GM19467 (cell line): Measurements from ENCODE around the gene TCAIM.
"Not testable (repeated sequence)": the region's sequence is repeated elsewhere in the genome, so short reads cannot be mapped to it uniquely, and the experiment has no call there.

ENCODE experiments used
- ATAC-seq: cut with Tn5 transposase; IDR thresholded peaks from one replicate; pipeline ENCODE4 v1.9.1; 2021; ENCODE audit warnings: mild to moderate bottlenecking, moderate library complexity; ENCODE audit not compliant: unreplicated experiment

Gene TCAIM

GRCh38 chr3:44414517-44415090, 76.0 kb downstream of the TCAIM start:
- no peak for ATAC-seq

GRCh38 chr3:44415421-44415820, 76.9 kb downstream of the TCAIM start:
- no peak for ATAC-seq

- no peak for ATAC-seq
Measured at GRCh38 chr3:44416031-44417030, 77.8 kb downstream of the TCAIM start.

GRCh38 chr3:44418118-44418517, 79.6 kb downstream of the TCAIM start:
- not testable (repeated sequence) for ATAC-seq

DNA sequence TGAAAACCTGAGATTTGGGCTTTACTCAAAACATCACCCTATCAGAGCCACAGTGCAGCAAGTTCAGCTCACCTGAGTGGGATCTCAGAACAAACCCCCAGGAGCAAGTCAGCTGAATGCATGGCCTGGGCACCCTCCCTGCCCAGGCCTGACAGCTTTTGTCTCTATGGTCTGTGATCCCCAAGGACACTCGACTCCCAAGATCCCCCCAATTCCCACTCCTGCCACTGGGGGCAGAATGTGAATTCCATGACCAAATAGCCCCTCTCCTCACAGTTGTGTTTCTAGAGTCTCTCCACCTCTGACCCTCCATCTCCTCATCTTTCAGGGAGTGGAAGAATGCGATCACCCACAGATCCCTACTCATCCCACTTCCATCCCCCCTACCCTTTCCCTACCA, 80.0 kb downstream of the TCAIM start:
- no peak for ATAC-seq

DNA sequence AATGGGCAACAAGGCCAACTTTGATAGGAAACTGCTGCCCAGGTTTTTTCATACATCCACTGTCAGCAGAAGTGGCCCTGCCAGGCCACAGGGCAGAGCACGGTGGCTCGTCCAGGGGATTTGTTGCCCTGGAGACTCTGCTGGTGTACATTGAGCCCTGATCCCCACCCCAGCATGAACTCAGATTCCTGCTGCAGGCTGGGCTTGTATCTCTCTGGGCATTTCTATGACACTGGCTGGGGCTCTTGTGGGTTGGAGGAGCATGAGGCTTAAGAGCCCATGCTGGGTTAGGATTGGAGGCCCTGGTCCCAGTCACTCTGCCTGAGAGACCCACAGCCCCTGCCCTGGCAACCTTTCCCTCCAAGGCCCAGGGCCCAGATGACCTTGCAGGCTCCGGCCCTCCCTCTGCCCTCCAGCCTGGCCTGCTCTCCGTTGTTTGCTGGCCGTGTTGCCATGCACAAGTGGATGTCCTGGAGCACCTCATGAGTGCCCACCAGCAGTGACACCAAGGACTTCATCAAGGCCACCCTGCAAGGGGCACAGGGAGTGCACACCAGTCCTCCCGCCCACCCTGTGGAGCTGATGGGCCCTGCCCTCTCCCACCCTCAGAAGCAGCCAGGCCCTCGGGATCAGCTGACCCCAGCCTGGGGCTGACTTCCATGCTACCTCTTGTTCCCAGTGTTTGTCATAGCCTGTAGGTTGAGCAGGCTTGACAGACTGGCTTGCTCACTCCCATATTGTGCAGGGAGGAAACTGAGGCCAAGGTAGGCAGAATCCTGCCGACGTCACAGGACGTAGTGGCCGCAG, 80.8 kb downstream of the TCAIM start:
- ATAC-seq: no peak

GRCh38 chr3:44419923-44420650, 81.5 kb downstream of the TCAIM start:
- no peak for ATAC-seq

- no peak for ATAC-seq
Measured at GRCh38 chr3:44420676-44421075, 82.1 kb downstream of the TCAIM start.

DNA sequence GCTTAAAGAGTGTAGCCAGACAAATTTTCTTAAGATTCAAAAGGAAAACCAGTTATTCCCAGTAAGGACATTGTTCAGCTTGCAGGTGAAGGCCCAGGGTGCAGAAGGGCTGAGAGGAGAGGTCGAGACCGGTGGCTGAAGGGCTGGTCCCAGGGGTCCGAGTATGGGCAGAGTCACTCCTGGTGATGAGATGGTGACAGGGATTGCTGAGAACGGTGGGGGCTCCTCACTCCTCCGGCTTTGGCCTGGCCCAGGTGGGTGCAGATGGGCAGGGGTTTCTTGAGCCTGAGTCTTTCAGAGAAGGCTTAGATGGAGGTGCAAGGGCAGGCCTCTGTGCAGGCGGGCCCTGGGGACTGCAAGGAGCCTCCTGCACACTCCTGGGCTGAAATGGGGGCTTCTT, 82.7 kb downstream of the TCAIM start:
- ATAC-seq: no peak

GRCh38 chr3:44424758-44425157, 86.2 kb downstream of the TCAIM start:
- no peak for ATAC-seq

- no peak for ATAC-seq
Measured at GRCh38 chr3:44427683-44428082, 89.1 kb downstream of the TCAIM start.

GRCh38 chr3:44428910-44429309, 90.3 kb downstream of the TCAIM start:
- no peak for ATAC-seq

- ATAC-seq: no peak
Measured at GRCh38 chr3:44429459-44429858, 90.9 kb downstream of the TCAIM start.

- ATAC-seq: no peak
Measured at GRCh38 chr3:44430466-44430865, 91.9 kb downstream of the TCAIM start.

DNA sequence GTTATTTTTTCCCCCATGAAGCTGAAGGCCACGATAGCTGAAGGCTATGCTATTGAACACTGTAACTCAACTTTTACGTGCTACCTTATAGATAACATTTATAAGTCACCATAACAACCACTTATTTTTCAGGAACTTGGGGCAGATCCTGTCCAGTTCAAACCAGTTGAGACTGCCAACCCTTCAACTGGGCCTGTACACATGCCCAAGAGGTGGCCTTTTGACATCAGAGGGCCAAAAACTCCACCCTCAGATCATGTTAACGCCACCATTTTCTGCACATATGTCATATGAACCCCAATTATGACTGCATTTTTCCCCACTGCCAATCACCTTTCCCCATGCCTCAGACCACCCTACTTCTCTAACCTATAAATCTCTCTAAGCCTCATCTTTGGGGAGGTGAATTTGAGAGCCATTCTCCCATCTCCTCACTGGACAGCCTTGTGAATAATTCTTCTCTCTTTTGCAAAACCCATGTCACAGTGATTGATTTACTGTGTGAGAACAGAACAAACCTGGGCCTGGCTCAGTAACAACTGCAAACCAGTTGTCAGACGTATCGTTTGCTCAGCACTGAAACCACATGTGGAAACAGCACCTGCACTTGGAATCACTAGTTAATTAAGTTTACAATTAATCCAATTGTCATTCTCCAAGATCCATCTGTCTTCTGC, 96.4 kb downstream of the TCAIM start:
- ATAC-seq: no peak

DNA sequence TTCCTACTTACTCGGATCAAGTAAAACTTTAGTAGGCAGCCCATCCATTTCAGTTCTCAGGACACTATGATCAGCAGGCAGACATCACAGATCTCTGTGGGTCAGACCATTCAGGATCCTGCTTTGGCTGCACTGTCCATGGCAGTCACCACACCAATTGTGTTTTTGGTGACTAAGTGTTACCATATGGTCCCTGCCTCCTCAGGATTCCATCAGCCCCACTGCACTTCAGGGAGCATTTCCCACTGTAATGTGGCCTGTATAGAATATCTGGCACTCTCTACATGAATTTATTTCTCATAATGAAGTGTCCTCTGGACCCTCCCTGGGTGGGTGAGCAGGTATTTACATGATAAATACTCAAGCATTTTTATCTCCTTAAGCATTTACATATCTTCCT, 97.6 kb downstream of the TCAIM start:
- no peak for ATAC-seq

DNA sequence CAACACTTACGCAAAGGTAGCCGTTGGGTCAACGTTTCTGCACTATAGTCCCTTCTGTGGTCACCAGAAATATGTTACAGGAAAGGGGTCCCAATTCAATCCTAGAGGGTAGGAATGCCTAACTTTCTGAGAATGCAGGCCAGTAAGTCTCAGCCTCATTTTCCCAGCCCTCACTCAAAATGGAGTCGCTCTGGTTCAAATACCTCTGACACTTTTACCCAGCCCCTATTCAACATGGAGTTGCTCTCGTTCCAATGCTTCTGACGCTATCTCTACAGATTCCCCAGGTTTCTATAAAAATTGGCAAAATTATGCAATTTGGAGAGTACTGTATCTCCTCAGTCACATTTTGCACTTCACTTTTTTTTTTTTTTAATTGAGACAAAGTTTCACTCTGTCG, 99.2 kb downstream of the TCAIM start:
- ATAC-seq: no peak

GRCh38 chr3:44439499-44440295, 101.1 kb downstream of the TCAIM start:
- peak; percentile 93 for ATAC-seq

DNA sequence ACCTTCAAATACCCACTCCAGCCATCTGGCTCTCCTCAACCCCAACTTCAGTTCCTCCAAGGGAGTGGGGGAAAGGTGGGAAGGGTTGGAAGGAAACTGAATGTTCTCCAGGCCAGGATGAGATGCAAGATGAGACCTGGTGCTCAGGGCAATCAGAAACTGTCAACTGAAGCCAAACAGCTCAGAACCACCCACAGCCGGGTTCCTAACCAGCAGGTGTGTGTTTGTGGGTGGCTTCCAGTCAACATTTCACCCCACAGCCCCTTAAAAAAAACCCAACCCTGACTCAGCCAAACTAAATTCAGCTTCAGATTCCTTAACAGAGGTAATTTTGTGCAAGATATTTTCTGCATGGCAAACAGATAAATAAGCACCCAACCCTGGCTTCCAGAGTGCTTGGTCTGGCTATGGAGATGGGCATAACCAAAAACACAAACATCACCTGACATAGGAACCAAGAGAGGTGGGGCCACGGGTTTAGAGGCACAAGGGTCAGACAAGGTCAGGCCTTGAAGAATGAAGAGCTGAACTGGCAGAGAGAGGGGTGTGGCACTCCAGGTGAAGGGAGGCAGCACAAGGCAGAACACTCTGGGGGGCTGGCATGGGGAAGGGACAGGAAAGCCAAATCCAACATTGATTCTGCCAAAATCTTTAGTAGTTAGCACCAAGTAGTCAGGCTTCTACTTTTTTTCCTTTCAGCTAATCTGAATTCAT, 104.2 kb downstream of the TCAIM start:
- ATAC-seq: no peak
